Skeletal muscle cell (primary cell): Measurements from ENCODE around the gene DBH.
"Not testable (repeated sequence)": the region's sequence is repeated elsewhere in the genome, so short reads cannot be mapped to it uniquely, and the experiment has no call there.

Source experiments
- DNase-seq: peaks from one replicate; pipeline ENCODE4 v3.0.0-alpha.2; 2010; ENCODE audit warnings: low read depth
- H3K4me3 ChIP-seq: 2 replicates; pipeline ENCODE4 v1.5.1; 2011; ENCODE audit warnings: low read depth, mild to moderate bottlenecking, control low read depth, low read length, moderate library complexity

The DBH gene

GRCh38 chr9:133616643-133617405 is 19.3 kb upstream of the DBH start:
- no peak for DNase-seq
- no peak overlapping the region for H3K4me3 ChIP-seq

GRCh38 chr9:133618726-133619125 is 17.4 kb upstream of the DBH start:
- no peak overlapping the region for H3K4me3 ChIP-seq
- no peak for DNase-seq

- H3K4me3 ChIP-seq = no peak overlapping the region
- DNase-seq = no peak
Observed at GRCh38 chr9:133619791-133620190, 16.4 kb upstream of the DBH start.

- DNase-seq = no peak
- no peak overlapping the region for H3K4me3 ChIP-seq
Observed at GRCh38 chr9:133621725-133622267, 14.4 kb upstream of the DBH start.

- DNase-seq = no peak
- no peak overlapping the region for H3K4me3 ChIP-seq
Observed at GRCh38 chr9:133622555-133622954, 13.6 kb upstream of the DBH start.

GRCh38 chr9:133626008-133626407 is 10.2 kb upstream of the DBH start:
- DNase-seq, H3K4me3 ChIP-seq: not testable (repeated sequence)

GRCh38 chr9:133627341-133627740 is 8.8 kb upstream of the DBH start:
- no peak for DNase-seq
- no peak overlapping the region for H3K4me3 ChIP-seq

GRCh38 chr9:133628766-133629165 is 7.4 kb upstream of the DBH start:
- DNase-seq = no peak
- H3K4me3 ChIP-seq = no peak overlapping the region

GRCh38 chr9:133629221-133630110 is 6.7 kb upstream of the DBH start:
- no peak for DNase-seq
- H3K4me3 ChIP-seq = no peak overlapping the region

- no peak overlapping the region for H3K4me3 ChIP-seq
- DNase-seq = no peak
Observed at GRCh38 chr9:133631111-133631510, 5.1 kb upstream of the DBH start.

GRCh38 chr9:133632806-133633680 is 3.1 kb upstream of the DBH start:
- no peak overlapping the region for H3K4me3 ChIP-seq
- no peak for DNase-seq

- H3K4me3 ChIP-seq = no peak overlapping the region
- DNase-seq = no peak
Observed at GRCh38 chr9:133633681-133634080, 2.5 kb upstream of the DBH start.

- no peak overlapping the region for H3K4me3 ChIP-seq
- DNase-seq = no peak
Observed at GRCh38 chr9:133634081-133634691, 2.0 kb upstream of the DBH start.

- DNase-seq = no peak
- no peak overlapping the region for H3K4me3 ChIP-seq
Observed at GRCh38 chr9:133635098-133635497, 1.1 kb upstream of the DBH start.

GRCh38 chr9:133636902-133637301 is 739 bp downstream of the DBH start:
- no peak overlapping the region for H3K4me3 ChIP-seq
- no peak for DNase-seq

GRCh38 chr9:133637451-133638055 is 1.4 kb downstream of the DBH start:
- H3K4me3 ChIP-seq = no peak overlapping the region
- no peak for DNase-seq

GRCh38 chr9:133638076-133638475 is 1.9 kb downstream of the DBH start:
- H3K4me3 ChIP-seq = no peak overlapping the region
- no peak for DNase-seq

GRCh38 chr9:133638711-133639110 is 2.5 kb downstream of the DBH start:
- H3K4me3 ChIP-seq = no peak overlapping the region
- DNase-seq = no peak

- DNase-seq = no peak
- H3K4me3 ChIP-seq = no peak overlapping the region
Observed at GRCh38 chr9:133639613-133640012, 3.5 kb downstream of the DBH start.
